Measurements from ENCODE around the gene GALNT15. TPM values are rescaled to one million over a fixed set of nuclear protein-coding genes. Genes with fewer than 3 reads are reported as not detected.

The GALNT15 gene
- total RNA-seq, 2 experiments from 2014 or later: not detected

GRCh38 chr3:16186086-16186485 is 11.6 kb downstream of the GALNT15 start:
- ChIA-PET CTCF (no interaction called here), POLR2A (no interaction called here)
- ATAC-seq (ENCODE audit: poor library complexity): no peak
- H3K4me3 ChIP-seq (ENCODE audit: low read length): no peak overlapping the region
- no peak for DNase-seq
- no peak overlapping the region for H3K4me3 Mint-ChIP-seq
- no peaks in the 10 kb centered on the region for H3K36me3 Mint-ChIP-seq (ENCODE audit: low read depth)
- no peak for TF ChIP-seq CTCF (IDR thresholded peaks at IDR 0.05)
- intact Hi-C loops (cut with DNase I, micrococcal nuclease): no loop called here
- H3K27ac ChIP-seq (ENCODE audit: low read depth in 1 of 2, low read length in 2 of 2): no peak overlapping the region
- no peak overlapping the region for H3K27ac Mint-ChIP-seq
- no peaks in the 10 kb centered on the region for H3K9me3 Mint-ChIP-seq
- no peaks in the 10 kb centered on the region for H3K36me3 ChIP-seq (ENCODE audit: insufficient read depth, low read length)
- no peaks in the 10 kb centered on the region for H3K4me1 Mint-ChIP-seq (ENCODE audit: low read depth)
- H3K9me3 ChIP-seq (ENCODE audit: control insufficient read depth in 1 of 2, insufficient read depth in 1 of 2, low read length in 2 of 2): no peaks in the 10 kb centered on the region
- no peaks in the 10 kb centered on the region for H3K27me3 ChIP-seq (ENCODE audit: control insufficient read depth in 1 of 2, insufficient read depth in 2 of 2, low read length in 2 of 2)
- H3K27me3 Mint-ChIP-seq: peaks cover 4% of the 10 kb centered on the region
- no peaks in the 10 kb centered on the region for H3K4me1 ChIP-seq (ENCODE audit: insufficient read depth, low read length)

- H3K9me3 Mint-ChIP-seq: no peaks in the 10 kb centered on the region
- H3K4me3 Mint-ChIP-seq: no peak overlapping the region
- TF ChIP-seq CTCF (IDR thresholded peaks at IDR 0.05): no peak
- Histone ChIP-seq H3K9me3 (ENCODE audit: control insufficient read depth in 1 of 2, insufficient read depth in 1 of 2, low read length in 2 of 2) (no peaks in the 10 kb centered on the region), H3K4me1 (ENCODE audit: insufficient read depth, low read length) (no peaks in the 10 kb centered on the region), H3K4me3 (ENCODE audit: low read length) (no peak overlapping the region), H3K36me3 (ENCODE audit: insufficient read depth, low read length) (no peaks in the 10 kb centered on the region), H3K27ac (ENCODE audit: low read depth in 1 of 2, low read length in 2 of 2) (no peak overlapping the region), H3K27me3 (ENCODE audit: control insufficient read depth in 1 of 2, insufficient read depth in 2 of 2, low read length in 2 of 2) (no peaks in the 10 kb centered on the region)
- POLR2A ChIA-PET: no interaction called here
- ATAC-seq (ENCODE audit: poor library complexity) (no peak), DNase-seq (no peak)
- intact Hi-C loops (cut with DNase I, micrococcal nuclease): no loop called here
- no peaks in the 10 kb centered on the region for H3K4me1 Mint-ChIP-seq (ENCODE audit: low read depth)
- H3K27ac Mint-ChIP-seq: no peak overlapping the region
- H3K36me3 Mint-ChIP-seq (ENCODE audit: low read depth): no peaks in the 10 kb centered on the region
- H3K27me3 Mint-ChIP-seq: peaks cover 4% of the 10 kb centered on the region
- CTCF ChIA-PET: no interaction called here
These were observed 12.1 kb downstream of the GALNT15 start for GRCh38 chr3:16186565-16186964.

GRCh38 chr3:16187213-16187790 is 12.8 kb downstream of the GALNT15 start:
- intact Hi-C loops (cut with DNase I, micrococcal nuclease): no loop called here
- H3K27ac Mint-ChIP-seq: no peak overlapping the region
- CTCF ChIA-PET: no interaction called here

More at GRCh38 chr3:16187213-16187790, 12.8 kb downstream of the GALNT15 start:
- POLR2A ChIA-PET: no interaction called here
- peaks cover 4% of the 10 kb centered on the region for H3K27me3 Mint-ChIP-seq
- no peak for TF ChIP-seq CTCF (IDR thresholded peaks at IDR 0.05)
- no peak overlapping the region for H3K27ac ChIP-seq (ENCODE audit: low read depth in 1 of 2, low read length in 2 of 2)
- H3K4me3 Mint-ChIP-seq: no peak overlapping the region
- H3K4me1 ChIP-seq (ENCODE audit: insufficient read depth, low read length): no peaks in the 10 kb centered on the region
- H3K4me3 ChIP-seq (ENCODE audit: low read length): no peak overlapping the region
- no peaks in the 10 kb centered on the region for H3K27me3 ChIP-seq (ENCODE audit: control insufficient read depth in 1 of 2, insufficient read depth in 2 of 2, low read length in 2 of 2)
- no peaks in the 10 kb centered on the region for H3K36me3 Mint-ChIP-seq (ENCODE audit: low read depth)
- no peaks in the 10 kb centered on the region for H3K4me1 Mint-ChIP-seq (ENCODE audit: low read depth)
- no peaks in the 10 kb centered on the region for H3K36me3 ChIP-seq (ENCODE audit: insufficient read depth, low read length)
- DNase-seq (no peak), ATAC-seq (ENCODE audit: poor library complexity) (no peak)
- H3K9me3 ChIP-seq (ENCODE audit: control insufficient read depth in 1 of 2, insufficient read depth in 1 of 2, low read length in 2 of 2): no peaks in the 10 kb centered on the region
- H3K9me3 Mint-ChIP-seq: no peaks in the 10 kb centered on the region
